Prostate gland (tissue), 2 donors: ENCODE data around the gene ADSS2.

Source experiments
- POLR2A ChIP-seq: fragments of 450-650 bp; IDR thresholded peaks from one replicate; pipeline ENCODE4 v1.6.1; 2016; ENCODE audit warnings: antibody characterized with exemption, mild to moderate bottlenecking
- TF ChIP-seq, protein P1 (sequence below), 4 experiments: fragments of 200-600 bp in 2 of 4; fragments of 450-650 bp in 2 of 4; sonication (generic) in 2 of 4; IDR thresholded peaks; 1 replicate in 3 of 4; 2 replicates in 1 of 4; pipeline ENCODE4 v1.5.1; 2016 to 2019; ENCODE audit warnings: antibody characterized with exemption in 4 of 4, mild to moderate bottlenecking in 2 of 4, moderate library complexity in 2 of 4

DNA sequence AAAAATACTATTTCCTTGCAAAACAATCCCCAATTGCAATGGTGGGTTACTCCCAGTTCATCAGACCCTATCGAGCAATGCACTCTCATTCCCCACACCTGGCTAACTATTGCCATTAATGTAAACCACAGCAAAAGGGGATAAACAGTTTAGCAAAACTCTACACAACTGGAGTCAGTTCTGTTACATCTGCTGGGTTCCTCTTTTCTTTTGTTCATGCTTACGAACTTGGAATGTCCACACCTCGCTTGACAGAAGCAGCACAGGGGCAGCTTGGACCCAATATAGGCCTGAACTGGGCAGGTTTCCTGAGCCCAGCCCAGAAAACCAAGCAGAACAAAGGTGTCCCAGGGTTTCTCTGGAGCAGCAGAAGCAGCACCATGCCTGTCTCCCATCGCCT lies 57.4 kb downstream of the ADSS2 start:
- TF ChIP-seq, protein P1, sequence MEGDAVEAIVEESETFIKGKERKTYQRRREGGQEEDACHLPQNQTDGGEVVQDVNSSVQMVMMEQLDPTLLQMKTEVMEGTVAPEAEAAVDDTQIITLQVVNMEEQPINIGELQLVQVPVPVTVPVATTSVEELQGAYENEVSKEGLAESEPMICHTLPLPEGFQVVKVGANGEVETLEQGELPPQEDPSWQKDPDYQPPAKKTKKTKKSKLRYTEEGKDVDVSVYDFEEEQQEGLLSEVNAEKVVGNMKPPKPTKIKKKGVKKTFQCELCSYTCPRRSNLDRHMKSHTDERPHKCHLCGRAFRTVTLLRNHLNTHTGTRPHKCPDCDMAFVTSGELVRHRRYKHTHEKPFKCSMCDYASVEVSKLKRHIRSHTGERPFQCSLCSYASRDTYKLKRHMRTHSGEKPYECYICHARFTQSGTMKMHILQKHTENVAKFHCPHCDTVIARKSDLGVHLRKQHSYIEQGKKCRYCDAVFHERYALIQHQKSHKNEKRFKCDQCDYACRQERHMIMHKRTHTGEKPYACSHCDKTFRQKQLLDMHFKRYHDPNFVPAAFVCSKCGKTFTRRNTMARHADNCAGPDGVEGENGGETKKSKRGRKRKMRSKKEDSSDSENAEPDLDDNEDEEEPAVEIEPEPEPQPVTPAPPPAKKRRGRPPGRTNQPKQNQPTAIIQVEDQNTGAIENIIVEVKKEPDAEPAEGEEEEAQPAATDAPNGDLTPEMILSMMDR (IDR thresholded peaks at IDR 0.05): no peak
- TF ChIP-seq POLR2A: no peak
